GM18498 (cell line): ENCODE measurements around the gene ZMIZ1.

Source experiments
- ATAC-seq: cut with Tn5 transposase; IDR thresholded peaks from one replicate; pipeline ENCODE4 v1.9.1; 2021; ENCODE audit warnings: mild to moderate bottlenecking, moderate library complexity; ENCODE audit not compliant: unreplicated experiment

ZMIZ1 gene

DNA sequence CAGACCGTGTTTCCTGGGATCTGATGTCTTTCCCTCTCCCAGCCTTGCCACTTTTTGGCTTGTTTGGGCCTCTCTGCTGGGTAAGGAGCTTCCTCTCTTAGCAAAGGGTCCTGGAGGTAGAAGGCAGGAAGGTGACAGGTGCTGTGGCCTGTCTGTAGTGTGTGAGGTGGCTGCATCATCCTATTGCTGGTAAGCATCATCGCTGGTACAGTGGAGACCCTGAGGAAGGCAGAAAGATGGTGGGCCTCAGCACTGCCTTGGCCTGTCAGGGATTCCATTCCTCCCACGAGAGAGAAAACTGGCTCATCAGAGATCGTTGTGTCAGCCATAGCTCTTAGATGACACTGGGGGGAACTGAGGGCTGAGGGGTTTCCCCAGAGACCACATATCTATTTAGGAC is 46.5 kb downstream of the ZMIZ1 start:
- no peak for ATAC-seq

DNA sequence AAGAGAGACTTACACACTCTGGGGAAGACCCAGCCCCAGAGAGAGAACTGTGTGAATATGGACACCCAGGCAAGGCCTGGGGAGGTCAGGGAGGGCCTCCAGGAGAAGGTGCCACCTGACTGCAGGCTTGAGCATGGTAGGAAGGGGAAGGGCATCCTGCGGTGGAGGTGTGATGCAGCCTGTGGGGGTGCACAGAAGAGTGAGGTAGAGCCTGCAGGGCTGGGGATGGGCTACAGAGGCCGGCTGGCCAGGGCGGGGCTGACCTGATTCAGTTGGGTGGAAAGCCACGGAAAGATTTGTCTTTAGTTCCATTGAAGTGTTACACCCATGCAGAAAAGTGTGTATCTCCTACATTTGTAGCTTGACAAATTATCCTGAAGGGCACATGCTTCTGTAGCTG is 47.6 kb downstream of the ZMIZ1 start:
- ATAC-seq = peak; percentile 25

DNA sequence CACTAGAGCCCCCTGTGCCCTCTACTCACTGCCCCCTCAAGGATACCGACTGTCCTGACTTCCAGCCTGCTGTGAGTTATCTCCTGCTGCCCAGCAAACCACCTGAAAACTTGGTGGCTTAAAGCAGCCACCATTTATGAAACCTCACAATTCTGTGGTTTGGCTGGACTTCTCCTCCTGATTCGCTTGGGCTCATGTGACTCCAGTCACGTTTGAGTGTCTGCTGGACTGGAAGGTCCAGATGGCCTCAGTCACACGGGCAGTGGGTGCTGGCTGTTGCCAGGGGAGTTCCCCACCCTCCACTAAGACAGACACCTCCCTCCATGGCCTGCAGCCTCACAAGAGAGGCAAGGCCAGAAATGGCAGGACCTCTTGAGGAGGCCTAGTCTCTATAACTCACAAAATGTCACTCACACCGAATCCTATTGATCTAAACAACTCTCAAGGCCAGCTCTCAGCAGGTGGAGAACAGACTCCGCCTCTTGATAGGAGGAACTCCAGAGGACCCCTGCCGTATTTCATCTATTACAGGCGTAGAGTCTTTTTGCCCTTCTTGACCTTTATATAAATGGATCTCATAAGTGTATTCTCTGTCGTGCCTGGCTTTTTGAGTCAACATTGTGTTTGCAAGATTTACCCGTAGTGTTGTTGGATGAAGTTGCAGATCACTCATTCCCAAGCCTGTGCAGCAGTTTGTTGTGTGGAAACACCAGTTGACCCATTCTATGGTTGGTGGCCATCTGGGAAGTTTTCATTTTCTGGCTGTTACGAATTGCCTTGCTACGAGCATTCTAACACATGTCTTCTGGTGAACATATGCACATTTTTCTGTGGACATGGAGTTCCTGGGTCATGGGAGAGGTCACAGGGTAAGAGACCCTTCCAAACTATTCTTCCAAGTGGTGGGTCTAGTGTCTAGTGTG is 48.3 kb downstream of the ZMIZ1 start:
- ATAC-seq = peak; percentile 83

DNA sequence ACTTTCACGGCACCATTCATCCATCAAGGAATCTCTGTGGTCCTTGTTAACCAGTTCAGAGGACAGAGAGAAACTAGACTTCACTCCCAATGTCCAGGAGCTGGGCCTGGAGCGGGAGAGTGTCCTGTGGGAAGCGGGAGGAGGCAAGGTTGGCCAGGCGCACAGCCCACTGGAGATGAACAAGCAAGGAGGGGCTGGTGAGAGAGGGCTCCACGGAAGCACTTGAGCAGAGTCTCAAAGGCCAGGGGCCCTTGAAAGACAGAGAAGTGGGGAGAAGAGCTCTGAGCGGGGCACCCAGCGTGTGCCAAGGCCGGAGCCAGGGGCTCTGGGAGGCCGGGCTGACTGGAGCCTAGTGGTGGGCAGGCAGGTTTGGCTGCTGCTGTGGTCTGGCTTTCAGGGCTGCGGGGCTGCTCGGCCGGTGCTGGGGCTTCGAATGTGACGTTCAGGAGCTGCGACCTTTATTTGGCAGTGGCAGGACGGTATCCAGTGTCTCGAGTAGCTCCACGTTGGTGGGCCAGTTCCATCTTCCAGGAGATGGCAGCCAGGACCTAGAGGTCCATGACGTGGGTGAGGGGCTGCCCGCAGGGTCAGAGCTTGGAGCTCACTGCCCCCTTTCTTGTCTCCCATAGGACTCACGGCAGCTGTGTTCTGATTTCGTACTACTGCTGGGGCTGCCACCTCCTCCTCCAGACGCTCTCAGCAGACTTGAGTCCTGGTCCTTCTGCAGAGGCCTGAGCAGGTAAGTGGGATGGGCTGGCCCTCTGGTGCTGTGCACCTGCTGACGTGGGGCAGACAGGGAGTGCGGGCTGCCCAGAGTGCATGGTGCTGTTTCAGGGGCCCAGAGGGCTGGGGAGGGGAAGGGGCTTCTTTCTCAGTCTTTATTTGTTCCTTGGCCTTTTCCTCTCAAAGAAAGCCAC is 49.8 kb downstream of the ZMIZ1 start:
- ATAC-seq = no peak

DNA sequence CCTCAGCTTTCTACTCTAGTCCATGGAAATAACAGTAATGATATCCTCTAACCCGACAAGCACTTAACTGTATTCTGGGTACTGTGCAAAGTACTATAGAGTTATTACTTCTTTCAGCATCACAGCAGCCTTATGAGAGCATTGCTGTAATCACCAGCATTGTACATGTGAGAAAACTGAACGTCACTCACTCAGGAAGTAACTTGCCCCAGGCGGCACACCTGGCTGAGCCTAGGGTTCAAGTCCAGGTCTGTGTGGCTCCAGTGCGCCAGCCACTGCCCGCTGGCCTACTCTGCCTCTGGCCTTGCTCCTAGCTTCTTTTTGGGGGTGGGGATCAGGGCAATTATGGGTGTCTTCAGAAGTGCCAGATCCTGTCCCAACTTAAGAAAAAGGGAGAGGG is 50.5 kb downstream of the ZMIZ1 start:
- no peak for ATAC-seq

DNA sequence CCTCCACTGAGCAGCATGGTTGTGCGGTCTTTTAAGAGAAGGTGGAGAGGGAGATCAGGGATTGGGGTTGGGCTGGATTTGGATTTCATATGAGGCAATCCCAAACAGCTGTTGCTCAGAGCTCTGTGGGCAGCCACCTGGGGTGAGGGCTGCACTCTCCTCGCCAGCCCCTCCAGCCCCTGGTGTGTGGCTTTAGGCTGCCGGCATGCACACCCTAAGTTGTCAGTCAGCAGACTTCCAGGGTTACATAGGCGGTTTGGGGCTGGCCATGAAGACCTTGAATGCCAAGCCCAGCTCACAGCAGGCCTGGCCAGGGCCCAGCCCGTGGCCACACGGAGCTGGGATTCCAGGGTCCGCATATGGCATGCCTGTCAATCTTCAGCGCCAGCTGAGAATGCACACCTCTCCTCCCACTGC is 54.8 kb downstream of the ZMIZ1 start:
- ATAC-seq = no peak

DNA sequence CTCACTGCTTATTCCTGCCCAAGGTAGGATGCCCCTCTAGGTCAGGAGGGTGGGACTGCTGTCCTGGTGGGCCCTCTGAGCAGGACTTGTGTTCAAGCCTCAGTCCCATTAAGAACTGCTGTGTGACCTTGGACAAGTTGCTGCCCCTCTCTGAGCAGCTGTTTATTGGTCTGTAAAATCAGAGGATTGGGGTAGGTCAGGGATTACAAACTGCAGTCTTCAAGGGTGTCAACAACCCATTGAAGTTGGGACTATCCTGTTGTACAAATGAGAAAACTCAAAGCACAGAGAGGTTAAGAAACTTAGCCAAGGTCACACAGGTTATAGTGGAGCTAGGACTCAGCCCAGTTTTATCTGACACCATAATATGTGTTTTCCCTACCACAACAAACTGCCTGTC is 55.3 kb downstream of the ZMIZ1 start:
- no peak for ATAC-seq

DNA sequence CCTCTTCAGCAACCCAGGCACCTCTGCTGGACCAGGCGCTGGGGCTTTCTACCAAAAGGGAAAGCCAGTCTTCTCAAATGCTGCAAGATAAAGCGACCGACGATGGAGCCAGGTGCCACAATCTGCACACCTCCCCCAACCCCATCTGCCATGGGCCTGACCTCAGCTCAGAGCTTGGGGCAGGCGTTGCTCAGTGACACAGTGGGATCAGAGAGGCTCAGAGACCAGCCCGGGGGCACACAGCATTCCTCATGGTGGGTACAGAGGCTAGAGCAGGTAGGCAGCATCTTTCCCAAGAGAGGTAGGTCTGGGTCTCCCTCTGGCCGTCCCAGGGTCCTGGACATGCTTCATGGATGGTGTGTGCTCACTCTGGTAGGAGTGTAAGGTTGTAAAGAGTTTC is 56.3 kb downstream of the ZMIZ1 start:
- no peak for ATAC-seq

DNA sequence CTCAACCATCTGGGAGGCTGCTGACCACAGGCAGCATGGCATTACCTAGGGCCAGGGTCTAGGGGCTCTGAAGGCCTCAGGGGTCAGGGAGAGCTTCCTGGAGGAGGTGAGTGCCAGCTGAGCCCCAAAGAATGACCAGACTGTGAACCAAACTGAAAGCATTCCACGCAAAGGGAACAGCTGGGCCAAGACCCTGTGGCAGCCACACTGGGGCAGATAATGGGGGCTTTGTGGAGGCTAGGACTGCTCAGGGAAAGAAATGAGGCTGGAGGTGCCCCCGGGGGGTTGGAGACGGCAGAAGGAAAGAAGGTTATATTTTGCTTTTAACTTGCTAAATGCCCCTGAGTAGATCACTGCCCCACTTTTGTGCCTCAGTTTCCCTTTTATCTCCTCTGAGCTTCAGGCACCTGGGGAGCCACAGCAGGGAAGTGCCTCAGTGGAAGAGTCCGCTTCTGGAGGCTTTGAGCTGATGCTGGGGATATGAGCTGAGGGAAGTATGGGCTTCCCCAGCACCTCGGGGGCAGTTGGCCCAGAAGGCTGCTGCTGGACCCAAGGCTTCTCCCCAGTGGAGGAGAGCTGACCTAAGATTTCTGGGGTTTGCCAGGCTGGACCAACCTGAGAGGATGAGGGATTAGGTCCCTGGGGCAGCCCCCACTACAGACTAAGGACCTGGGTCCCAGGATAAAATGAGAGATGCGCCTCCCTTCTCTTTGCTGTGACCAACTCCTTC is 57.8 kb downstream of the ZMIZ1 start:
- ATAC-seq = no peak

DNA sequence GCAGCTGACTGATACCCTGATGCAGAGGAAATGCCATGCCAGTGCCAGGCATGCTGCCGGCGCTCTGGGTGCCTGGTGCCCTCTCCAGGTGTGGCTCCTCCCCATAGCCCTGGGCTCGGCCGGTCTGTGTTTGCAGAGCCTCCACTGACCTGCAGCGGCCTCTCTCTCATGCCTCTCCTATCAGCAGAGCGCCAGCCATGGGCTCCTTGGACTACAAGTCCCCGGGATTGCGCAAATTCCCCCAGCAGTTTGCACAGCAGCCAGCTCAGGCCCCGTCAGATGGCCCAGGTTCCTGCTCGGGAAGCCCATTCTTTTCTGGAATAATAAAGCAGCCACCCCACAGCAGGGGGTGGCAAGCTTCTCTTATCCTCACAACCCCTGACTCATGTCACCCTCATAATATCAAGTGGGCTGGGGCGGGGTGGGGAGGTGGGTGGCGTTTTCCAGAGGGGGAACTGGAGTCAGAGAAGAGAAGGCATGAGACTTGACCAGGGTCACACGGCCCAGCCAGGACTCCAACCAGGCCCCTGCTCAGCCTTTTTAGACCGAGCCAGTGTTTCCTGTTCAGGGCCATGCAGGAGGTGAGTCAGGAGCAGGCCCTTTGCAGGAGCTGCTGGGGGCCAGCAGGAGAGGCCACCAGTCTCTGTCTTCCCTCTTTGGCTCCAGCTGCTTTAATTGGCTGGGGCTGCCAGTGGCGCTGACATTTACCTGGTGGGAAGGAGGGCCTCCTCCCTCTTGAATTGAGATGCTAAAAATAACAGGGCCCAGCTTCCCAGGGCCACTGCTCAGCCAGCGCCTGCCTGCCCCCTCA is 58.6 kb downstream of the ZMIZ1 start:
- ATAC-seq = no peak

DNA sequence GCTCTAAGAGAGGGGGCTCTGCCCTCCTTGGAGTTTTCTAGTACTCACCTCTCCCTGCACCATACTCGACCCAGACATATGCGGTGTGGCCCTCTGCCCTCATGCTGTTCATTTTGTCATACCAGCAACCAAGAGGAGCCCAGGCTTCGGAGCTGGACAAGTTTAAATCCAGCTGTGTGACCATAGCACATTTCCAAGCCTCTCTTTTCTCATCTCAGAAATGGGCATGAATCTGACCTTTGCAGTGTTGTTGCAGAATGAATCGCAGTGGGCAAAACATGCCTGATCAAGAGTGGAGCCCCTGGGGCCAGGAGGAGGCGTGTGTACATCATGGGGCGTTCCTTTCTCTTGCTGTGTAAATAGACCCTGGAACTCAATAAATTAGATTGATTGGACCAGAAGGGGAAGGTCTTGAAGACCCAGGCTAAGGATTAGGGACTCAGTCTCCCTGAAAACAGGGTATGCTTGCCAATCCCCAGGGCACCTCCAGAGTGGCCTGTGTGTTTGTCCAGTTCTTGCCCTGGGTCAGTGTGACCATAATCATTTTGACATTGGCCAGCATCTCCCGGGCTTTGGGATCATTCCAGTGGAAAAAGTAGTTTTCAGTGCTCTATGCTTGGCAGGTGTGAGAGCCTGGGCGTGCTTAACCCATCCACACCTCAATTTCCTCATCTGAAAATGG is 59.6 kb downstream of the ZMIZ1 start:
- no peak for ATAC-seq

DNA sequence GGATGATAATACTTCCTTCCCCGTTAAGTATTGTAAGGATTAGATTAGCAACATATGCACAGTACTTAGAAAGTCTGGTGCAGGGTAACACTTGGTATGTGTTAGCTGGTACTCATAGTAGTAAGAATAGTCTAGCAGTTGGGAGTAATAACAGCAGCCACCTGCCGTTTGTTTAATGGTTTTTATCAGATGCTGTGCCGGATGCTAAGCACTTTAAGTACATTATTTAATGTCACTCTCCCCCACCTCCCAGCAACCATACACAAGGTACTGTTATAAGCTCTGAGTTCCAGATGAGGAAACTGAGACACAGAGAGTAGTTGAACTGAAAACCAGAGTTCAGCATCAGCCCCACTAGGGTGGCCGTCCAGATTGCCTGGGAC is 60.1 kb downstream of the ZMIZ1 start:
- ATAC-seq = no peak

DNA sequence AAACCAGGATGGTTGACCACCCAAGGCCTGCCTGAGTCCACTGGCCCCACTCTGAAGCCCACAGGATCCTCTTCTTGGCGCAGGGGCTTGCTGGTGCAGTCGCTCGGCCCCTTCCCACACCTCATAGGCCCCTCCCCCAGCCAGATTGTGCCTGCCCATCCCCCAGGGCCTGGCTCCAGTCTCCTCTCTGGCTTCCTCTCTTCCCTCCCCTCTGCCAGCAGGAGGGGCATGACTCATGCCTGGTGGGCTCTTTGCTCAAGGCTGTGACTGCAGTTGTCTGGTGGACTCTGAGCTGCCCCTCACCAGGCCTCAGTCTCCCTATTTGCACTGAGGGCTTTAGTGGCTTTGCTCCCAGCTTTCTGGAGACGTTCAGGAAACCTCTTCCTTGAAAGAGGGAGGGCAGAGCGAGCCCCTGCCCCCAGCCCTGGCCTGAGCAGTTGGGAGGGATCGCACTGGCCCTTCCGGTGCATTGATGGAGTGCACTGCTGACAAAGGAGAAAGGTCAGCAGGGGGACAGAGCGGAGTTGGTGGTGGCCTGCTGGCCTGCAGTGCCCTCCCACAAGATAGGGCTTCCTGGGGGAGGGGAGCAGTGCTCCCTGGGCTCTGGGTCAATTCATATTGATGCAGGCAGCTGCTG is 60.7 kb downstream of the ZMIZ1 start:
- no peak for ATAC-seq

DNA sequence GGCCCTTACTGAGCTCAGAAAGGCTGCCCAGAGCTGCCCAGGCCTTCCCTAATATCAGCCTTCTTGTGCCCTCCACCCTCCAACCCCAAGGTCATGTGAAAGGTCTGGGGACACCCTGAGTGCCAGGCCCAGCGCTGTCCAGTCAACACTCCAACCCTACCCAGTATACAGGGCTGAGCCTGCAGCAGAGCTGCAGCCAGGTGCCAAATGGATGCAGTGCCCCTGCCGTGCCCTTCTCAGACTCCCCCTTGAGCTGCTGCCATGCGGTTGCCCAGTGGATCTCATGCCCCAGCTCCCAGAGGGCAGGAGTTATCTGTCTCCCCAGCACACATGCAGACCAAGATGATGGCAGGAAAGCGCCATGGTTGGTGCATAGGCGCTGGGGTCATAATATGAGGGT is 61.5 kb downstream of the ZMIZ1 start:
- no peak for ATAC-seq

DNA sequence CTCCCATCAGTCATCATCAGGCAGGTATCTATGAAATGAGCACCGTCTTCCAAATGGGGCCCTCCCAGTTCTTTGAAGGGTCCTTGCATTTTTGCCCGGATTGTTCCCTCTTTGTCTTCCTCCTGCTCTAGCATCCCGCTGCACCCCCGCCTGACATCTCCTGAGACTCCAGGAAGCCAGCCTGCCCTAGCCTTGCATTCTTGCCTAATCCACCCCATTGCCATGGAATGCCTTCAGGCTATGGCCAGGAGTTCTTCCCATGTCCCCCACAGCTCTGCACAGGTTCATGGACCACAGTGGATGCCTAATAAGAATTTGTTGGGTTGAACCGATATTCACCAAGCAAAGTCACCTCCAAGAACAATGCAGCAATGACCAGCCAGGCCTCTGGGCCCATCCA is 62.1 kb downstream of the ZMIZ1 start:
- ATAC-seq = no peak

DNA sequence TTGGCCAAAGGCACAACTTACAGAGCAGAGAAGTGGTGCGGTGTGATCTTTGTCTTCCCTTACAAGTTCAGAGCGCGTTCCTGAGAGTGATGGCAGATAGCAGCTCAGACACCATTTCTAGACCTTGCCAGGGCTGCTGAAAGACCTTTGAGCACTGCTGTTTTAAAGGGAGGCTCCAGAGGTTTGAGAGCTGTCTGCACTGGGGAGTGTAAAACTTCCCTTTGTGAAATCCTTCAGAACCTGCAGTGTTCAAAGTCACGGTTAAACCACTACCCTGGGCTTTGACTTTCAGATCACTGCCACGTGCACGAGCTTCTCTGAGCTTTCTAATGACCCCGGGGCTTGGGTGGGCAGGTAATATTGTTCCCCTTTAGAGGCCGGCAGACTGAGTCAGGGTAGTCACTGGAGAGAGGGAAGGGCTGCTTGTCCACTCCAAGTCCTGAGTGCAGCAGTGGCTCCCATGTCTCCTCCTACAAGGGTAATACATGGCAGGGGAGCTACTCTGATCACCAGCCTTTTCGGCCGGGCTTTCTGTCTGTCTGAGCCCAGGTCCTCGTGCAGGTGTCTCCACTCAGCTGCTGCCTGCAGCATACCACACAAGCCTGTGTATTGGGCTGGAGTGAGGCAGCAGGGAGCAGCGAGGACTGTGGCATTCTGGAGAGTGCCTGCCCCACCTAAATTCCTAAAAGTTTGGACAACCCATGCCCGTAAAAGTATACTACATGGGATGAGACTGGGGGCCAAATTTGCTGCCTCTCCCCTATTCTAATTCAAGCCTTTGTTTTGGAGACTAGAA is 63.3 kb downstream of the ZMIZ1 start:
- ATAC-seq = no peak

DNA sequence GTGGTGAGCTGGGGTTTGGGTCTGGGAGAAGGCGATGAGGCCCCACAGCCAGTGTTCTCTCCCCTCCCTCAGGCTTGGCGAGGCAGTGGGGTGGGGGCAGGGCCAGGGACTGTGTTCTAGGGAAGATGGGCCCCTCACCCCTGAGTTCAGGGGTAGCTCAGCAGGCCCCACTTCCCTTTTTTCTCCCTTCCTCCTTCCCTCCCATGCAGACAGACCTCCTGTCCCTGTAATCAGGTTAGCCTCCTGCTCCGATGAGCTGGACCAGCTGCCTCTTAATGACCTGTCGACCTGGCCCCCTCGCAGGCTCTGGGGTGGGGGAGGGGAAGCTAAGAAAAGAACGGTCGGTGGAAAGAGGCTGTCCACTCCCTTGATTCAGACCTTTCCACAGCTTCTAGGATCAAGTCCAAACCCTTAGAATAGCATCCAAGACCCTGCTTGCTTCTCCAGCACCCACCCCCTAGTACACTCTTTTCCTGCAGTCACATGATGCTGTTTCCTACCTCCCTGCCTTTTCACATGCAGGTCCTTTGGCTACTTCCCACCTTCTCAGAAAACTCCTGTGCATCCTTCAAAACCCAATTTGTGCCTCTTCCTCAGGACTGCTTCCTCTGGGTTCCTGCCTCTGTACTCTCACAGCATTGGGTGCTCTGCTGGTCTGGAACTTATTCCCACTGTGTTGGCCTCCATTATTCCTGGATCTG is 64.1 kb downstream of the ZMIZ1 start:
- ATAC-seq = no peak

DNA sequence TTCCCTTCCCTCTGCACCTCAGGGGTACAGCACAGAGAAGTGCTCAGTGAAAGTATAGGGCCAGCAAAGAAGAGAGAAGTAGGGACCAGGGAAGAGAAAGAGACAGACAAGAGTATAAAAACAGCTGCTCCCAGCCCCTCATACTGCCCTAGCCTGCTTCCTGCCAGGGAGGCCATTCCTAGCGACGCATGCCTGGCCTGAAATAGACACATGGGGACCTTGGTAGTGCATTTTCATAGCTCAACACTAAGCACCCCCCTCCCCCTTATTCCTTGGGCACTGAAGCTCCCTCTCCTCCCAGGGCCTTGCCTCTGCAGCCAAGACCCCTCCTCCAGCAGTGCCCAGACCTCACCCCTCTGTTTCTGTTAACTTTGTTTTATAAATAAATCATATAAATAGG is 64.7 kb downstream of the ZMIZ1 start:
- no peak for ATAC-seq
